Natural killer cell (primary cell): ENCODE data around the gene LRRC27. TPM values are rescaled to one million over a fixed set of nuclear protein-coding genes. Genes with fewer than 3 reads are reported as not detected.

Experiments
- ATAC-seq, 3 donors: fragments of 150-1000 bp in 2 of 3; fragments of 200-7000 bp in 1 of 3; cut with Tn5 transposase; 1 replicate in 1 of 3; 2 replicates in 2 of 3; pipeline ENCODE4 v1.10.0; 2021; ENCODE audit warnings: mild to moderate bottlenecking in 2 of 3, moderate library complexity in 2 of 3
- DNase-seq, 2 donors: peaks; one replicate each; pipeline versions ENCODE4 v3.0.0 to v3.0.0-alpha.2; 2013 to 2021; ENCODE audit warnings: mixed read lengths in 1 of 2
- H3K27ac ChIP-seq: one replicate; pipeline ENCODE4 v1.5.1; 2013; ENCODE audit warnings: mild to moderate bottlenecking, low read length
- H3K27me3 ChIP-seq: one replicate; pipeline ENCODE4 v1.6.1; 2013; ENCODE audit warnings: low read length; ENCODE audit not compliant: control insufficient read depth, insufficient read depth
- H3K36me3 ChIP-seq: one replicate; pipeline ENCODE4 v1.6.1; 2013; ENCODE audit warnings: low read length; ENCODE audit not compliant: control insufficient read depth, insufficient read depth
- H3K4me1 ChIP-seq: one replicate; pipeline ENCODE4 v1.6.1; 2013; ENCODE audit warnings: low read length; ENCODE audit not compliant: control insufficient read depth, insufficient read depth
- H3K4me3 ChIP-seq: one replicate; pipeline ENCODE4 v1.5.1; 2013; ENCODE audit warnings: low read length
- H3K9me3 ChIP-seq: one replicate; pipeline ENCODE4 v1.6.1; 2013; ENCODE audit warnings: low read length; ENCODE audit not compliant: control insufficient read depth, insufficient read depth
- H3K27ac Mint-ChIP-seq, 2 donors: one replicate each; pipeline ENCODE4 v1.8.0; 2022; ENCODE audit warnings: mild to moderate bottlenecking in 2 of 2, mixed read lengths in 2 of 2, moderate library complexity in 1 of 2
- H3K27me3 Mint-ChIP-seq, 2 donors: one replicate each; pipeline ENCODE4 v1.8.0; 2022; ENCODE audit warnings: low read depth in 2 of 2, mixed read lengths in 2 of 2
- H3K36me3 Mint-ChIP-seq: one replicate; pipeline ENCODE4 v1.8.0; 2022; ENCODE audit warnings: mixed read lengths
- H3K4me1 Mint-ChIP-seq, 2 donors: one replicate each; pipeline ENCODE4 v1.8.0; 2022; ENCODE audit warnings: mixed read lengths in 2 of 2
- H3K4me3 Mint-ChIP-seq: one replicate; pipeline ENCODE4 v1.8.0; 2022; ENCODE audit warnings: mild to moderate bottlenecking, moderate library complexity, mixed read lengths
- H3K9me3 Mint-ChIP-seq, 2 donors: one replicate each; pipeline ENCODE4 v1.8.0; 2022; ENCODE audit warnings: mixed read lengths in 2 of 2
- CTCF ChIP-seq: fragments of 200-600 bp; IDR thresholded peaks from one replicate; pipeline ENCODE4 v1.8.0; 2022; ENCODE audit warnings: antibody characterized with exemption
- WGBS: methylation state at CpG from one replicate; pipeline ENCODE4 v1.1.7; 2013; ENCODE audit warnings: missing lambda C conversion rate; ENCODE audit not compliant: insufficient coverage; 5-methylcytosine and 5-hydroxymethylcytosine counted together
- intact Hi-C: fragments of 100-400 bp; cut with micrococcal nuclease; formaldehyde crosslinking; loops from one replicate; pipeline ENCODE4 v1.14.2; 2022
- total RNA-seq, 4 donors: library from RNA; stranded (reverse); fragments of 120-200 nt in 1 of 4; gene quantifications; one replicate each; pipeline versions ENCODE4 v1.2.3 to v1.2.4, GENCODE V29; 2013 to 2022

Gene LRRC27
- total RNA-seq, 3 donors from 2014 or later (not counting 1 experiment from before 2014, with no cell fraction given) = 8.1 to 22.5 (median 9.9) TPM

DNA sequence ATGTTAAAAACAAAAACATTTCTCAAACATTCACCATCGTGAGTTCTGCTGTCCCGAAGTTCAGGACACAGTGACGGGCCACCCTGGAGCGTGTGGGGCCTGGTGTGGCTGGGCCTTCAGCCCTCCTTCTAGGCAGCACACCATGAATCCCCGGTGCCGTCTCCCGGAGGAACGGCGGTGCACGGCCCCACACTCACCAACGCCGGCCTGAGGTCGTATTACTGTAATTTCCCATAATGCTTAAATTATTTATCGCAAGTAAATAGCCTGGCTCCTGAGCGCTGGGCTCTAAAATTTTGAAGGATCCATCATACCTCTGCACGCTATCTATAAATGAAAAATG, 25.7 kb upstream of the LRRC27 start:
- H3K36me3 Mint-ChIP-seq = no peaks in the 10 kb centered on the region
- ATAC-seq (no peak), DNase-seq (no peak)
- H3K4me3 Mint-ChIP-seq = peak overlapping the region; percentile 94
- H3K27ac Mint-ChIP-seq = no peak overlapping the region
- no peaks in the 10 kb centered on the region for H3K27me3 Mint-ChIP-seq
- Histone ChIP-seq H3K36me3 (no peaks in the 10 kb centered on the region), H3K9me3 (no peaks in the 10 kb centered on the region), H3K27ac (no peak overlapping the region), H3K27me3 (no peaks in the 10 kb centered on the region), H3K4me1 (peaks cover 14% of the 10 kb centered on the region), H3K4me3 (no peak overlapping the region)
- no peaks in the 10 kb centered on the region for H3K9me3 Mint-ChIP-seq
- peaks cover 8 to 26% of the 10 kb centered on the region in 2 donors for H3K4me1 Mint-ChIP-seq
- intact Hi-C loops = no loop called here
- 97% methylated on average over 16 of the region's 16 CpGs for WGBS
- TF ChIP-seq CTCF = no peak

DNA sequence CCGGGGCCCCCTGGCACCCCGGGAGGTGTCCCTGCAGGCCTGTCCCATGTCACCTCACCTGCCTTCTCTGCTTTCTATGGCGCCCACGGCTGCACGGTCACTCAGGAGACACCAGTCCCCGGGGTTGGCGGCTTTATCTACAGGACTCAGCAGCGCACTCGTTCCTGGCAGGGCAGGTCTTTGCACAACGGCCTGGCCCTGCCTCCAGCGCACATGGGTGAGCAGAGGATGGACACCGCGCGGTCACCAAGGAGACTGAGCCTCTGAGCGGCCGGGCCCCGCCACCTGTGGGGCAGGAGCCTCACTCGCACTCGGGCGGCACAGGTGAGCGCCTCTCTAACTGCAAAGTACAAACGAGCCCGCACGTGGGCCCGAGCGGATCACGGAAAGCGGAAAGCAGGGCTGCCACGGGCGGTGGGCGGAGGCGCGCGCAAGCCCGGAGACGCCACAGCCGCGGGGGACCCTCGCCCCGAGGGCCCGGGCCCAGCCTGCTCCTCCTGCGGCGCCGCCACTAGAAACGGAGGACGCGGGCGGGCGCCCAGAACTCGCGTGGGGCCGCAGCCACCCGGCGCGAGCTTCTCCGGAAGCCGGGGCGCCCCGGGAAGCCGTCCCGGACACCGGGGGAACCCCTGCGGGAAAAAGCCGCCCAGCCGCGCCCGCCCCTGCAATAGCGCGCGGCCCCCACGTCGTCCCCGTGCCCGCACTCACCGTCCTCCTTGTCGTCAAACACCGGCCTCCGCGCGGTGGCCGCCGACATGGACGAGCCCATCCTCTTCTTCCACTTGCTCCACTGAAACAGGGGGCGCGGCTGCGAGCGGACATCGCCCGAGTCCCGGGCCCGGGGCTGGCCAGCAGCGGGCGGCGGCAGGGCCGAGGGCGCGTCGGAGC, 24.9 kb upstream of the LRRC27 start:
- WGBS = 4% methylated on average over 98 of the region's 98 CpGs
- no peaks in the 10 kb centered on the region for H3K36me3 Mint-ChIP-seq
- Histone ChIP-seq H3K27ac (no peak overlapping the region), H3K36me3 (no peaks in the 10 kb centered on the region), H3K9me3 (no peaks in the 10 kb centered on the region), H3K4me1 (peaks cover 14% of the 10 kb centered on the region), H3K4me3 (peak overlapping the region; percentile 32), H3K27me3 (no peaks in the 10 kb centered on the region)
- no peaks in the 10 kb centered on the region for H3K27me3 Mint-ChIP-seq
- peak overlapping the region; percentile 46 to 69 for H3K27ac Mint-ChIP-seq
- intact Hi-C loops = loop anchor here (1.0 kb wide), 2 partner anchors 24 to 230 kb away; partner anchors contain the start of gene INPP5A
- peak overlapping the region; percentile 94 for H3K4me3 Mint-ChIP-seq
- peak; percentile 39 to 62 for DNase-seq
- H3K9me3 Mint-ChIP-seq = no peaks in the 10 kb centered on the region
- ATAC-seq = peak; percentile 6 to 25 (median 15)
- TF ChIP-seq CTCF = no peak
- H3K4me1 Mint-ChIP-seq = peaks cover 8 to 26% of the 10 kb centered on the region in 2 donors

GRCh38 chr10:132307823-132308586, 24.0 kb upstream of the LRRC27 start, which contains the start of gene STK32C:
STK32C (minus strand) TSS chr10:132307950; CDS start chr10:132307833, 117 bp downstream.
- Mint-ChIP-seq H3K27me3 (no peaks in the 10 kb centered on the region), H3K27ac (peak within 1 kb of the TSS; percentile 46 to 69), H3K9me3 (no peaks in the 10 kb centered on the region), H3K36me3 (no peaks in the 10 kb centered on the region), H3K4me1 (peaks cover 8 to 22% of the 10 kb centered on the region in 2 donors), H3K4me3 (peak within 1 kb of the TSS; percentile 94)
- no peak for TF ChIP-seq CTCF
- peak within 1 kb of the TSS; percentile 61 for H3K4me3 ChIP-seq
- intact Hi-C loops = loop anchor here (1.0 kb wide), 3 partner anchors 23 to 229 kb away; partner anchors contain the start of gene INPP5A
- peak; percentile 89 to 94 (median 91) for ATAC-seq
- H3K36me3 ChIP-seq = no peaks in the 10 kb centered on the region
- DNase-seq = peak; percentile 76 to 95
- no peaks in the 10 kb centered on the region for H3K9me3 ChIP-seq
- peaks cover 14% of the 10 kb centered on the region for H3K4me1 ChIP-seq
- WGBS = under 1% methylated on average over 84 of the region's 84 CpGs
- no peaks in the 10 kb centered on the region for H3K27me3 ChIP-seq
- peak within 1 kb of the TSS; percentile 21 for H3K27ac ChIP-seq
